Measurements from ENCODE around the gene VIPR1. TPM values are rescaled to one million over a fixed set of nuclear protein-coding genes. Genes with fewer than 3 reads are reported as not detected.

VIPR1 gene
- total and polyA plus RNA-seq, 7 donors, result 2.6 to 50.6 (median 9.6) TPM

GRCh38 chr3:42517117-42517516, 14.7 kb downstream of the VIPR1 start:
- intact Hi-C loops (cut with DNase I), result no loop called here
- TF ChIP-seq POLR2A (IDR thresholded peaks at IDR 0.05) (no peak), POLR2AphosphoS5 (IDR thresholded peaks at IDR 0.05) (no peak), EP300 (IDR thresholded peaks at IDR 0.05) (no peak)
- TF ChIP-seq, protein P1, sequence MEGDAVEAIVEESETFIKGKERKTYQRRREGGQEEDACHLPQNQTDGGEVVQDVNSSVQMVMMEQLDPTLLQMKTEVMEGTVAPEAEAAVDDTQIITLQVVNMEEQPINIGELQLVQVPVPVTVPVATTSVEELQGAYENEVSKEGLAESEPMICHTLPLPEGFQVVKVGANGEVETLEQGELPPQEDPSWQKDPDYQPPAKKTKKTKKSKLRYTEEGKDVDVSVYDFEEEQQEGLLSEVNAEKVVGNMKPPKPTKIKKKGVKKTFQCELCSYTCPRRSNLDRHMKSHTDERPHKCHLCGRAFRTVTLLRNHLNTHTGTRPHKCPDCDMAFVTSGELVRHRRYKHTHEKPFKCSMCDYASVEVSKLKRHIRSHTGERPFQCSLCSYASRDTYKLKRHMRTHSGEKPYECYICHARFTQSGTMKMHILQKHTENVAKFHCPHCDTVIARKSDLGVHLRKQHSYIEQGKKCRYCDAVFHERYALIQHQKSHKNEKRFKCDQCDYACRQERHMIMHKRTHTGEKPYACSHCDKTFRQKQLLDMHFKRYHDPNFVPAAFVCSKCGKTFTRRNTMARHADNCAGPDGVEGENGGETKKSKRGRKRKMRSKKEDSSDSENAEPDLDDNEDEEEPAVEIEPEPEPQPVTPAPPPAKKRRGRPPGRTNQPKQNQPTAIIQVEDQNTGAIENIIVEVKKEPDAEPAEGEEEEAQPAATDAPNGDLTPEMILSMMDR (IDR thresholded peaks at IDR 0.05), result no peak
- 16 to 56% methylated on average over 4 of the region's 4 CpGs for WGBS, 2 donors
- Histone ChIP-seq H3K27me3 (no peaks in the 10 kb centered on the region), H3K4me3 (no peak overlapping the region), H3K36me3 (no peaks in the 10 kb centered on the region), H3K27ac (no peak overlapping the region), H3K9me3 (no peaks in the 10 kb centered on the region), H3K4me1 (no peaks in the 10 kb centered on the region)
- DNase-seq, result no peak

- intact Hi-C loops (cut with DNase I), result no loop called here
- no peak for DNase-seq
- WGBS, 2 donors, result 85 to 88% methylated on average over 6 of the region's 6 CpGs
- TF ChIP-seq POLR2AphosphoS5 (IDR thresholded peaks at IDR 0.05) (no peak), EP300 (IDR thresholded peaks at IDR 0.05) (no peak), POLR2A (IDR thresholded peaks at IDR 0.05) (no peak)
- TF ChIP-seq, protein P1 (IDR thresholded peaks at IDR 0.05), result no peak
- Histone ChIP-seq H3K4me3 (no peak overlapping the region), H3K4me1 (no peaks in the 10 kb centered on the region), H3K9me3 (no peaks in the 10 kb centered on the region), H3K27ac (no peak overlapping the region), H3K36me3 (no peaks in the 10 kb centered on the region), H3K27me3 (no peaks in the 10 kb centered on the region)
Measured at GRCh38 chr3:42518800-42519567, 16.5 kb downstream of the VIPR1 start.

DNA sequence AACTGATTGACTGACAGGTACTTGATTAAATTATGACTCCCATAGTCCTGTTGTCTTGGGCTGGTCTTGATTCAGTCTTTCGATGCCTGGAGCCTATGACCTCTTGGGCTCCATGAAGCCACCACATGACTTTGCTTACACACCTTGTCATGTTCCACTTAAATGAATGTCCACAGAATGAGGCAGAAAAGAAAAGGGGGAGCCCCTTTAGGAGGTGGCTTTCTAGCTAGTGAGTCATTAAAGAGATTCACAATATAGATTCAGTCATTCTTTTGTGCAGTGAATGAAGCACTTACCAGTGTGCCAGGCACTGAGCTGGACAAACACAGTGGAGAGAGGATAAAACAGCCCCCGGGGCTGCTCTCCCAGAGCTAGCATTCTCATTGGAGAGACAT, 17.1 kb downstream of the VIPR1 start:
- WGBS, 2 donors, result 64 to 82% methylated on average over 2 of the region's 2 CpGs
- TF ChIP-seq EP300 (IDR thresholded peaks at IDR 0.05) (no peak), POLR2AphosphoS5 (IDR thresholded peaks at IDR 0.05) (no peak), POLR2A (IDR thresholded peaks at IDR 0.05) (no peak)
- TF ChIP-seq, protein P1 (IDR thresholded peaks at IDR 0.05), result no peak
- H3K27me3 ChIP-seq, result no peaks in the 10 kb centered on the region
- H3K36me3 ChIP-seq, result no peaks in the 10 kb centered on the region
- no peak overlapping the region for H3K4me3 ChIP-seq
- no peak overlapping the region for H3K27ac ChIP-seq
- intact Hi-C loops (cut with DNase I), result no loop called here
- no peak for DNase-seq
- no peaks in the 10 kb centered on the region for H3K4me1 ChIP-seq
- no peaks in the 10 kb centered on the region for H3K9me3 ChIP-seq

GRCh38 chr3:42520336-42520735, 17.9 kb downstream of the VIPR1 start:
- Histone ChIP-seq H3K27me3 (no peaks in the 10 kb centered on the region), H3K4me3 (no peak overlapping the region), H3K36me3 (no peaks in the 10 kb centered on the region), H3K4me1 (no peaks in the 10 kb centered on the region), H3K9me3 (no peaks in the 10 kb centered on the region), H3K27ac (no peak overlapping the region)
- intact Hi-C loops (cut with DNase I), result no loop called here
- no peak for DNase-seq
- WGBS, 2 donors, result 21 to 46% methylated on average over 4 of the region's 4 CpGs
- TF ChIP-seq POLR2A (IDR thresholded peaks at IDR 0.05) (no peak), POLR2AphosphoS5 (IDR thresholded peaks at IDR 0.05) (no peak), EP300 (IDR thresholded peaks at IDR 0.05) (no peak)
- TF ChIP-seq, protein P1 (IDR thresholded peaks at IDR 0.05), result no peak

GRCh38 chr3:42520906-42521305, 18.5 kb downstream of the VIPR1 start:
- intact Hi-C loops (cut with DNase I), result no loop called here
- WGBS, 2 donors, result 92 to 94% methylated on average over 4 of the region's 4 CpGs
- H3K4me1 ChIP-seq, result no peaks in the 10 kb centered on the region

More at GRCh38 chr3:42520906-42521305, 18.5 kb downstream of the VIPR1 start:
- Histone ChIP-seq H3K27ac (no peak overlapping the region), H3K36me3 (no peaks in the 10 kb centered on the region), H3K9me3 (no peaks in the 10 kb centered on the region), H3K4me3 (no peak overlapping the region), H3K27me3 (no peaks in the 10 kb centered on the region)
- no peak for DNase-seq
- TF ChIP-seq EP300 (IDR thresholded peaks at IDR 0.05), result no peak
- TF ChIP-seq, protein P1 (IDR thresholded peaks at IDR 0.05), result no peak
- no peak for TF ChIP-seq POLR2A (IDR thresholded peaks at IDR 0.05)
- TF ChIP-seq POLR2AphosphoS5 (IDR thresholded peaks at IDR 0.05), result no peak

All from sigmoid colon (tissue), 7 donors.